Liver (tissue), 9 donors: ENCODE measurements around the gene SIK3. TPM values are rescaled to one million over a fixed set of nuclear protein-coding genes. Genes with fewer than 3 reads are reported as not detected.

Source experiments
- DNase-seq: peaks from one replicate; pipeline ENCODE4 v3.0.0-alpha.2; 2017; ENCODE audit warnings: low spot score
- H3K27ac ChIP-seq, 2 donors: one replicate each; pipeline ENCODE4 v1.7.0; 2013; ENCODE audit warnings: inconsistent platforms in 2 of 2, low read length in 2 of 2, control low read depth in 1 of 2, low read depth in 1 of 2, mild to moderate bottlenecking in 1 of 2
- H3K27me3 ChIP-seq, 4 donors: one replicate each; pipeline versions ENCODE4 v1.6.1 to v1.7.0; 2013; ENCODE audit warnings: low read length in 3 of 4, inconsistent platforms in 1 of 4, mild to moderate bottlenecking in 1 of 4, moderate library complexity in 1 of 4; ENCODE audit not compliant: control insufficient read depth in 4 of 4, insufficient read depth in 4 of 4
- H3K36me3 ChIP-seq, 4 donors: one replicate each; pipeline versions ENCODE4 v1.6.1 to v1.7.0; 2013; ENCODE audit warnings: low read length in 3 of 4, mild to moderate bottlenecking in 3 of 4, low read depth in 1 of 4, moderate library complexity in 1 of 4; ENCODE audit not compliant: control insufficient read depth in 4 of 4, insufficient read depth in 3 of 4
- H3K4me1 ChIP-seq, 4 donors: one replicate each; pipeline versions ENCODE4 v1.6.1 to v1.7.0; 2013; ENCODE audit warnings: low read length in 3 of 4, mild to moderate bottlenecking in 3 of 4, moderate library complexity in 1 of 4; ENCODE audit not compliant: control insufficient read depth in 4 of 4, insufficient read depth in 4 of 4
- H3K4me3 ChIP-seq, 3 donors: one replicate each; pipeline versions ENCODE4 v1.6.1 to v1.7.0; 2013; ENCODE audit warnings: low read length in 3 of 3, control low read depth in 1 of 3, low read depth in 1 of 3, mild to moderate bottlenecking in 1 of 3
- H3K9ac ChIP-seq, 2 donors: one replicate each; pipeline ENCODE4 v1.7.0; 2013; ENCODE audit warnings: low read length in 2 of 2, mild to moderate bottlenecking in 2 of 2, moderate library complexity in 2 of 2, control low read depth in 1 of 2, low read depth in 1 of 2
- H3K9me3 ChIP-seq, 4 donors: one replicate each; pipeline versions ENCODE4 v1.6.1 to v1.7.0; 2013; ENCODE audit warnings: low read length in 3 of 4; ENCODE audit not compliant: control insufficient read depth in 4 of 4
- EGR1 ChIP-seq, 2 donors: IDR thresholded peaks; 2 replicates each; pipeline ENCODE4 v1.6.1; 2016 to 2018; ENCODE audit warnings: antibody characterized with exemption in 2 of 2, low read depth in 2 of 2
- FOXA1 ChIP-seq: IDR thresholded peaks from 2 replicates; pipeline ENCODE4 v1.6.1; 2016; ENCODE audit warnings: antibody characterized with exemption
- FOXA2 ChIP-seq: IDR thresholded peaks from 2 replicates; pipeline ENCODE4 v1.6.1; 2016; ENCODE audit warnings: antibody characterized with exemption
- GABPA ChIP-seq, 2 donors: IDR thresholded peaks in 1 of 2; conservative IDR thresholded peaks in 1 of 2; 2 replicates each; pipeline ENCODE4 v1.6.1; 2016; ENCODE audit warnings: antibody characterized with exemption in 2 of 2, mild to moderate bottlenecking in 1 of 2, moderate library complexity in 1 of 2
- HNF4A ChIP-seq, 2 donors: conservative IDR thresholded peaks; 2 replicates each; pipeline ENCODE4 v1.6.1; 2016; ENCODE audit warnings: antibody characterized with exemption in 2 of 2, mild to moderate bottlenecking in 2 of 2
- HNF4G ChIP-seq: IDR thresholded peaks from 2 replicates; pipeline ENCODE4 v1.6.1; 2016; ENCODE audit warnings: antibody characterized with exemption
- JUND ChIP-seq, 2 donors: IDR thresholded peaks; 2 replicates each; pipeline ENCODE4 v1.6.1; 2016; ENCODE audit warnings: antibody characterized with exemption in 2 of 2
- MAX ChIP-seq: IDR thresholded peaks from 2 replicates; pipeline ENCODE4 v1.6.1; 2016; ENCODE audit warnings: antibody characterized with exemption
- NR2F2 ChIP-seq: IDR thresholded peaks from 2 replicates; pipeline ENCODE4 v1.6.1; 2016; ENCODE audit warnings: antibody characterized with exemption
- RAD21 ChIP-seq, 2 donors: IDR thresholded peaks; 2 replicates each; pipeline ENCODE4 v1.6.1; 2016; ENCODE audit warnings: antibody characterized with exemption in 2 of 2, mild to moderate bottlenecking in 2 of 2
- RXRA ChIP-seq, 2 donors: IDR thresholded peaks; 2 replicates each; pipeline ENCODE4 v1.6.1; 2017 to 2018; ENCODE audit warnings: antibody characterized with exemption in 2 of 2, mild to moderate bottlenecking in 1 of 2
- SP1 ChIP-seq: IDR thresholded peaks from 2 replicates; pipeline ENCODE4 v1.6.1; 2018; ENCODE audit warnings: antibody characterized with exemption, mild to moderate bottlenecking
- TAF1 ChIP-seq: conservative IDR thresholded peaks from 2 replicates; pipeline ENCODE4 v1.6.1; 2016; ENCODE audit warnings: antibody characterized with exemption, mild to moderate bottlenecking
- YY1 ChIP-seq: IDR thresholded peaks from 2 replicates; pipeline ENCODE4 v1.6.1; 2016; ENCODE audit warnings: antibody characterized with exemption, mild to moderate bottlenecking
- WGBS: extraction: QIAGEN DNeasy Blood & Tissue Kit; methylation state at CpG from one replicate; pipeline ENCODE4 v1.1.7; 2013; 5-methylcytosine and 5-hydroxymethylcytosine counted together
- polyA plus RNA-seq, 2 donors: library from polyadenylated mRNA; stranded (reverse) in 1 of 2; unstranded in 1 of 2; fragments of 200-250 nt in 1 of 2; fragments of >200 nt in 1 of 2; fragmentation: Nextera tagmentation in 1 of 2; extraction: Ambion mirVana in 1 of 2; gene quantifications; one replicate each; pipeline versions ENCODE4 v1.2.1 to v1.2.3, GENCODE V29; 2013 to 2015
- total RNA-seq, 2 donors: library from RNA; depleted of rRNA; stranded (reverse); fragments of >200 nt; gene quantifications; one replicate each; pipeline ENCODE4 v1.2.3, GENCODE V29; 2014
- TF ChIP-seq, protein P1 (sequence below): IDR thresholded peaks from 2 replicates; pipeline ENCODE4 v1.6.1; 2016; ENCODE audit warnings: antibody characterized with exemption, mild to moderate bottlenecking
- TF ChIP-seq, protein P2 (sequence below): fragments of 150-350 bp; IDR thresholded peaks from 2 replicates; pipeline ENCODE4 v1.5.1; 2017; ENCODE audit warnings: improper control_type of control experiment, low read depth, low read length; ENCODE audit not compliant: missing input control
- TF ChIP-seq, protein P3 (sequence below): IDR thresholded peaks from 2 replicates; pipeline ENCODE4 v1.6.1; 2016; ENCODE audit warnings: antibody characterized with exemption
- TF ChIP-seq, protein P4 (sequence below): IDR thresholded peaks from 2 replicates; pipeline ENCODE4 v1.6.1; 2016; ENCODE audit warnings: antibody characterized with exemption
- donor health status: healthy.
- donor health status: healthy.
- donor health status: healthy.
- donor health status: healthy.
- donor health status: healthy.

The SIK3 gene
- total and polyA plus RNA-seq, 4 donors, result 6.9 to 52.4 (median 14.4) TPM

GRCh38 chr11:116930586-116930985, 167.6 kb downstream of the SIK3 start:
- Histone ChIP-seq H3K4me3 (no peak overlapping the region), H3K9me3 (no peaks in the 10 kb centered on the region), H3K9ac (peak overlapping the region in 1 of 2 donors; percentile 16), H3K36me3 (peaks cover 0 to 8% (median 3%) of the 10 kb centered on the region in 4 donors), H3K4me1 (peaks cover 6 to 38% (median 22%) of the 10 kb centered on the region in 4 donors), H3K27me3 (no peaks in the 10 kb centered on the region), H3K27ac (peak overlapping the region; percentile 21 to 37)
- no peak for TF ChIP-seq GABPA (IDR thresholded peaks at IDR 0.05 in 1 of 2, conservative IDR thresholded peaks at IDR 0.05 in 1 of 2)
- TF ChIP-seq EGR1 (IDR thresholded peaks at IDR 0.05; ENCODE audit: low read depth in 2 of 2), result no peak
- TF ChIP-seq, protein P1, sequence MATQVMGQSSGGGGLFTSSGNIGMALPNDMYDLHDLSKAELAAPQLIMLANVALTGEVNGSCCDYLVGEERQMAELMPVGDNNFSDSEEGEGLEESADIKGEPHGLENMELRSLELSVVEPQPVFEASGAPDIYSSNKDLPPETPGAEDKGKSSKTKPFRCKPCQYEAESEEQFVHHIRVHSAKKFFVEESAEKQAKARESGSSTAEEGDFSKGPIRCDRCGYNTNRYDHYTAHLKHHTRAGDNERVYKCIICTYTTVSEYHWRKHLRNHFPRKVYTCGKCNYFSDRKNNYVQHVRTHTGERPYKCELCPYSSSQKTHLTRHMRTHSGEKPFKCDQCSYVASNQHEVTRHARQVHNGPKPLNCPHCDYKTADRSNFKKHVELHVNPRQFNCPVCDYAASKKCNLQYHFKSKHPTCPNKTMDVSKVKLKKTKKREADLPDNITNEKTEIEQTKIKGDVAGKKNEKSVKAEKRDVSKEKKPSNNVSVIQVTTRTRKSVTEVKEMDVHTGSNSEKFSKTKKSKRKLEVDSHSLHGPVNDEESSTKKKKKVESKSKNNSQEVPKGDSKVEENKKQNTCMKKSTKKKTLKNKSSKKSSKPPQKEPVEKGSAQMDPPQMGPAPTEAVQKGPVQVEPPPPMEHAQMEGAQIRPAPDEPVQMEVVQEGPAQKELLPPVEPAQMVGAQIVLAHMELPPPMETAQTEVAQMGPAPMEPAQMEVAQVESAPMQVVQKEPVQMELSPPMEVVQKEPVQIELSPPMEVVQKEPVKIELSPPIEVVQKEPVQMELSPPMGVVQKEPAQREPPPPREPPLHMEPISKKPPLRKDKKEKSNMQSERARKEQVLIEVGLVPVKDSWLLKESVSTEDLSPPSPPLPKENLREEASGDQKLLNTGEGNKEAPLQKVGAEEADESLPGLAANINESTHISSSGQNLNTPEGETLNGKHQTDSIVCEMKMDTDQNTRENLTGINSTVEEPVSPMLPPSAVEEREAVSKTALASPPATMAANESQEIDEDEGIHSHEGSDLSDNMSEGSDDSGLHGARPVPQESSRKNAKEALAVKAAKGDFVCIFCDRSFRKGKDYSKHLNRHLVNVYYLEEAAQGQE, result no peak
- TF ChIP-seq YY1, result no peak
- TF ChIP-seq, protein P2, sequence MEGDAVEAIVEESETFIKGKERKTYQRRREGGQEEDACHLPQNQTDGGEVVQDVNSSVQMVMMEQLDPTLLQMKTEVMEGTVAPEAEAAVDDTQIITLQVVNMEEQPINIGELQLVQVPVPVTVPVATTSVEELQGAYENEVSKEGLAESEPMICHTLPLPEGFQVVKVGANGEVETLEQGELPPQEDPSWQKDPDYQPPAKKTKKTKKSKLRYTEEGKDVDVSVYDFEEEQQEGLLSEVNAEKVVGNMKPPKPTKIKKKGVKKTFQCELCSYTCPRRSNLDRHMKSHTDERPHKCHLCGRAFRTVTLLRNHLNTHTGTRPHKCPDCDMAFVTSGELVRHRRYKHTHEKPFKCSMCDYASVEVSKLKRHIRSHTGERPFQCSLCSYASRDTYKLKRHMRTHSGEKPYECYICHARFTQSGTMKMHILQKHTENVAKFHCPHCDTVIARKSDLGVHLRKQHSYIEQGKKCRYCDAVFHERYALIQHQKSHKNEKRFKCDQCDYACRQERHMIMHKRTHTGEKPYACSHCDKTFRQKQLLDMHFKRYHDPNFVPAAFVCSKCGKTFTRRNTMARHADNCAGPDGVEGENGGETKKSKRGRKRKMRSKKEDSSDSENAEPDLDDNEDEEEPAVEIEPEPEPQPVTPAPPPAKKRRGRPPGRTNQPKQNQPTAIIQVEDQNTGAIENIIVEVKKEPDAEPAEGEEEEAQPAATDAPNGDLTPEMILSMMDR, result no peak
- TF ChIP-seq FOXA1, result no peak
- no peak for TF ChIP-seq FOXA2
- TF ChIP-seq RAD21 (IDR thresholded peaks at IDR 0.05), result no peak
- no peak for TF ChIP-seq NR2F2
- no peak for TF ChIP-seq SP1
- TF ChIP-seq MAX, result no peak
- no peak for TF ChIP-seq JUND (IDR thresholded peaks at IDR 0.05)
- TF ChIP-seq HNF4A (conservative IDR thresholded peaks at IDR 0.05), result no peak
- TF ChIP-seq RXRA (IDR thresholded peaks at IDR 0.05), result no peak
- TF ChIP-seq HNF4G, result no peak
- TF ChIP-seq, protein P3, sequence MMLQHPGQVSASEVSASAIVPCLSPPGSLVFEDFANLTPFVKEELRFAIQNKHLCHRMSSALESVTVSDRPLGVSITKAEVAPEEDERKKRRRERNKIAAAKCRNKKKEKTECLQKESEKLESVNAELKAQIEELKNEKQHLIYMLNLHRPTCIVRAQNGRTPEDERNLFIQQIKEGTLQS, result no peak
- no peak for TF ChIP-seq TAF1
- TF ChIP-seq, protein P4, sequence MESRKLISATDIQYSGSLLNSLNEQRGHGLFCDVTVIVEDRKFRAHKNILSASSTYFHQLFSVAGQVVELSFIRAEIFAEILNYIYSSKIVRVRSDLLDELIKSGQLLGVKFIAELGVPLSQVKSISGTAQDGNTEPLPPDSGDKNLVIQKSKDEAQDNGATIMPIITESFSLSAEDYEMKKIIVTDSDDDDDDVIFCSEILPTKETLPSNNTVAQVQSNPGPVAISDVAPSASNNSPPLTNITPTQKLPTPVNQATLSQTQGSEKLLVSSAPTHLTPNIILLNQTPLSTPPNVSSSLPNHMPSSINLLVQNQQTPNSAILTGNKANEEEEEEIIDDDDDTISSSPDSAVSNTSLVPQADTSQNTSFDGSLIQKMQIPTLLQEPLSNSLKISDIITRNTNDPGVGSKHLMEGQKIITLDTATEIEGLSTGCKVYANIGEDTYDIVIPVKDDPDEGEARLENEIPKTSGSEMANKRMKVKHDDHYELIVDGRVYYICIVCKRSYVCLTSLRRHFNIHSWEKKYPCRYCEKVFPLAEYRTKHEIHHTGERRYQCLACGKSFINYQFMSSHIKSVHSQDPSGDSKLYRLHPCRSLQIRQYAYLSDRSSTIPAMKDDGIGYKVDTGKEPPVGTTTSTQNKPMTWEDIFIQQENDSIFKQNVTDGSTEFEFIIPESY, result no peak
- no peak for DNase-seq
- WGBS, result 56% methylated on average over 2 of the region's 2 CpGs
